ENCODE data around the gene DOCK1. TPM values are rescaled to one million over a fixed set of nuclear protein-coding genes. Genes with fewer than 3 reads are reported as not detected.

The DOCK1 gene
- total and polyA plus RNA-seq, 5 donors, result 7.8 to 23.1 (median 20.8) TPM

DNA sequence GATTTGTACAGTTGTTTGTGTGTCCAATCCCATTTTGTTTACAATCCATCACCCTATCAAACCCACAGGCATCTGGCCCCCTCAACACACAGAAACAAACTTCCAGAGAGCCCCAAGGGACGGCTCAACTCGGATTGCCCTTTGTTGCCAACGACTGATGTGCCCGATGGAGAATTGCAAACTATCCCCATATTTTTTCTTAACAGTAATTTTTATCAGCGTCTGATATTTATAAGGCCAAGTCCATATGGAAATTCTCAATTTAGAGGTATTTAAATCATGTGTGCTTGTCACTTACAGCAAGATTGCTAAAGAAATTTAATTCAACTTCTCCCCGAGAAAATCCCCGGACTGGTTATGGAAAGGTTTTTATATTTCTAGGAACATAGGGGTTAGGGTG, 530.0 kb downstream of the DOCK1 start:
- DNase-seq (no peak), ATAC-seq (no peak)
- WGBS, result 70% methylated on average over 7 of the region's 7 CpGs
- intact Hi-C loops (cut with DNase I), result no loop called here
- Histone ChIP-seq H3K27ac (ENCODE audit: low read length) (no peak overlapping the region), H3K9me3 (ENCODE audit: control insufficient read depth, low read length) (no peaks in the 10 kb centered on the region), H3K4me1 (ENCODE audit: control insufficient read depth, insufficient read depth, low read length) (no peaks in the 10 kb centered on the region), H3K4me3 (ENCODE audit: low read length) (no peak overlapping the region), H3K27me3 (ENCODE audit: control insufficient read depth, insufficient read depth) (no peaks in the 10 kb centered on the region)

DNA sequence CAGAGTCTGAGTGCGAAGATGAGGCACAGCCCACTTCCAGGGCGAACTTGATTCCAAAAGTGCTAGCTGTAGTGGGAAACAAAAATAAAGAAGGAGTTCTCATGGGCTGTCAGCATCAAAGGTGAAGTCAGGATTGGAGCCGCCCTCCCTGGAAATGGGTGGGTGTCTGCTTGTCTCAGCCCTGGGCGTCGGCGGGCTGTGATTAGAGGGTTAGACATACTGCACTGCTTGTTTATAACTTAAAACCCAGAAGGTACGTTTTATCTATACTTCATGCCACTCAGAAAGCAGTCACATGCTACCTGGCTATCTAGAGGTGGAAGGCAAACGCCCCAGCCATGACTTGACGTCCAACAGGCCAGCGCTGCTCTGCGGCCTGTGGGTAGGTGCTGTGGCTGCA, 535.1 kb downstream of the DOCK1 start:
- 89% methylated on average over 11 of the region's 11 CpGs for WGBS
- H3K4me3 ChIP-seq (ENCODE audit: low read length), result no peak overlapping the region
- ATAC-seq, result no peak

DNA sequence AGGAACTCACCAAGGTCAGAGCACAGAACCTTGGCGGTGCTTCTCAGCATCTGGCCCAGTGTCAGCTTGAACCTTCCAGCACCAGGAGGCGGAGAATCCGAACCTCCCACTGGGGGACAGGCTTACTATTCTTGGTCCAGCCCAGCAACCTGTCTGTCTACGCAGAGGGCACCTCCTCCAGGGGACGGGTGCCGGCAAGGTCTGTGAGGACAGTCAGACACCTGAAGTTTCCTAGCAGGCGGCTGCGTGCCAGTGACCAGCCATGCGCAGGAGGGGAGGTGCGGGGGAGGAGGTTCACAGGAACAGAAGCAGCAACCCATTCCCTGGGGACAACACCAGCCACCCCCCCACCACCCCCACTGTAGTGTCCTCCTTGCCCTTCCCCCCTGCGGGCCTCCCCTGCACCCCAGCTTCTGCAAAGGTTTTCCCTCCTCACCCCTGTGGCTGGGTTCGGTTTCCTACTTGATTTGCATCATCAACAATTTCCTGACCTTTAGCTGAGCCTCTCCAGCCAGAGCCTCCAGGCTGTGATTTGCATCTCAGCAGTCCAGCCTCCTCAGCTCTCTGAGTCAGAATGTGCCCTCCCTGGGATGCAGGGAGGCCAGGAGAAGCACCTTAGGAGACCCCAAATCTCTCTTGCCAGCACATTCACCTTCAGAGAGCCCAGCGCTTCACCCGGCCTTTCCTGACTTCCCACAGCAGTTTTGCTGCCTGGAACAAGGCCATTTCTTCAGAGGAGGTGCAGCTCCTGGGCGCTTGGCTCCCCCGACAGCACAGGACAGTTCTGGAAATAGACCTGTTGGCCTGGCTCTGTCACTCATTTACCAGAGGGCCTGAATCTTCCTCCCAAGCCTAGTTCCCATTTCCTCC, 536.4 kb downstream of the DOCK1 start:
- Histone ChIP-seq H3K4me3 (ENCODE audit: low read length) (no peak overlapping the region), H3K27me3 (ENCODE audit: control insufficient read depth, insufficient read depth) (no peaks in the 10 kb centered on the region), H3K4me1 (ENCODE audit: control insufficient read depth, insufficient read depth, low read length) (no peaks in the 10 kb centered on the region), H3K27ac (ENCODE audit: low read length) (no peak overlapping the region), H3K9me3 (ENCODE audit: control insufficient read depth, low read length) (no peaks in the 10 kb centered on the region)
- intact Hi-C loops (cut with DNase I), result no loop called here
- 81% methylated on average over 16 of the region's 16 CpGs for WGBS
- no peak for ATAC-seq
- no peak for DNase-seq

More for the DNA sequence above, 535.1 kb downstream of the DOCK1 start:
- H3K9me3 ChIP-seq (ENCODE audit: control insufficient read depth, low read length), result no peaks in the 10 kb centered on the region
- DNase-seq, result no peak
- H3K27ac ChIP-seq (ENCODE audit: low read length), result no peak overlapping the region
- H3K27me3 ChIP-seq (ENCODE audit: control insufficient read depth, insufficient read depth), result no peaks in the 10 kb centered on the region
- intact Hi-C loops (cut with DNase I), result no loop called here
- H3K4me1 ChIP-seq (ENCODE audit: control insufficient read depth, insufficient read depth, low read length), result no peaks in the 10 kb centered on the region

DNA sequence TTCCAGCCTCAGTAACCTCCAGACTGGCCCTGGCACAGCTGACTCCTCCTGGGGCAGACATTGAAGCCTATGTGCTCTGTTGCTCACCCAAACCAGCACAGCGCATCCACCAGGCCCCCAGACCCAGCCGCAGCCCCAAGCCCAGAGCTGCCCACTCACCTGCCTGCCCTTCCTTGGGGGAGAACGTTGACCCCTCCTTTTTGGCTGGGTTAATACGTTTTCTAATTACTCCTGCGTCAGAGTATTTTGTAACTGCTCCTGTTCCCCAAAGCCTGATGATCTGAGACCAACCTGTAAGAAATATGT, 536.9 kb downstream of the DOCK1 start:
- H3K4me1 ChIP-seq (ENCODE audit: control insufficient read depth, insufficient read depth, low read length), result no peaks in the 10 kb centered on the region
- no peaks in the 10 kb centered on the region for H3K27me3 ChIP-seq (ENCODE audit: control insufficient read depth, insufficient read depth)
- 93% methylated on average over 5 of the region's 5 CpGs for WGBS
- H3K27ac ChIP-seq (ENCODE audit: low read length), result no peak overlapping the region
- H3K4me3 ChIP-seq (ENCODE audit: low read length), result no peak overlapping the region
- no peak for DNase-seq
- no peaks in the 10 kb centered on the region for H3K9me3 ChIP-seq (ENCODE audit: control insufficient read depth, low read length)
- ATAC-seq, result no peak
- intact Hi-C loops (cut with DNase I), result no loop called here

DNA sequence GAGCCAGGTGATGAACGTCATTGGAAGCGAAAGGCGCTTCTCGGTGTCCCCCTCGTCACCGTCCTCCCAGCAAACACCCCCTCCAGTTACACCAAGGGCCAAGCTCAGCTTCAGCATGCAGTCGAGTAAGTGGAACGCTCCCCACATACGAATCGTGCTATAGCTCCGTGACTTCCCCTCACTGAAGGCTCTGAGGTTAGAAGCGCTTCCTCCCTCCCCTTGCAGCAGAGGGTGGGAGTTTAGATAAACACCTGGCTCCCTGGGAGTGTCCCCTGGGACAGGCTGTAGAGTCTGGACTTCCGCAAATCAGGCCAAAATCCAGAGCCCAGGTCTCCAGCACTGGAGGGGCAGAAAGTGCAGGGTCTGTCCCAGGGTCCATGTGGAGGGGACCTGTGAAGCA, 538.9 kb downstream of the DOCK1 start:
- Histone ChIP-seq H3K4me1 (ENCODE audit: control insufficient read depth, insufficient read depth, low read length) (no peaks in the 10 kb centered on the region), H3K27me3 (ENCODE audit: control insufficient read depth, insufficient read depth) (no peaks in the 10 kb centered on the region), H3K27ac (ENCODE audit: low read length) (no peak overlapping the region), H3K9me3 (ENCODE audit: control insufficient read depth, low read length) (no peaks in the 10 kb centered on the region), H3K4me3 (ENCODE audit: low read length) (no peak overlapping the region)
- DNase-seq, result no peak
- 96% methylated on average over 13 of the region's 13 CpGs for WGBS
- ATAC-seq, result no peak
- intact Hi-C loops (cut with DNase I), result no loop called here

- H3K27ac ChIP-seq (ENCODE audit: low read length), result no peak overlapping the region
- DNase-seq (no peak), ATAC-seq (no peak)
- no peaks in the 10 kb centered on the region for H3K27me3 ChIP-seq (ENCODE audit: control insufficient read depth, insufficient read depth)
- H3K9me3 ChIP-seq (ENCODE audit: control insufficient read depth, low read length), result no peaks in the 10 kb centered on the region
- H3K4me1 ChIP-seq (ENCODE audit: control insufficient read depth, insufficient read depth, low read length), result no peaks in the 10 kb centered on the region
- 87% methylated on average over 17 of the region's 17 CpGs for WGBS
- intact Hi-C loops (cut with DNase I), result no loop called here
- H3K4me3 ChIP-seq (ENCODE audit: low read length), result no peak overlapping the region
These were observed 542.0 kb downstream of the DOCK1 start for GRCh38 chr10:127447197-127447596.

DNA sequence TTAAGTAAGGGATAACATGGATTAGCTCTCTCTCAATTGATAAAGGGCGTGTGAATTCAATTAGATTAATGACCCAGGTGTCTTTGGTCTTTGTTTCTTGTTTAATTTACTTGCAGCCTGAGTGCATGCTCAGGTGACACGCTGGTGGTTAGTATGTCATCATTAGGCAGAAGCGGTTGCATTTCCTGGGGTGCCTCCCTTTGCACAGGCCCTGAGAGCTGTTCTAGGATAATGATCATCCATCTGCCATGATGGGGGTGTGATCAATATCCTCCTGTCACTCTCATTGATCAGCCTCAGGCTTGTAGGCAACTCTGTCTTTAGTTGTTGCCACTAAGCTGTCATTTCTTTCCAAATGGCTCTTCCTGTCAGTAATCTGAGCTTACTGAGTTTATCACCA, 544.3 kb downstream of the DOCK1 start:
- no peaks in the 10 kb centered on the region for H3K4me1 ChIP-seq (ENCODE audit: control insufficient read depth, insufficient read depth, low read length)
- ATAC-seq, result no peak
- H3K27ac ChIP-seq (ENCODE audit: low read length), result no peak overlapping the region
- H3K9me3 ChIP-seq (ENCODE audit: control insufficient read depth, low read length), result no peaks in the 10 kb centered on the region
- no peak for DNase-seq
- no peaks in the 10 kb centered on the region for H3K27me3 ChIP-seq (ENCODE audit: control insufficient read depth, insufficient read depth)
- 59% methylated on average over 3 of the region's 3 CpGs for WGBS
- no peak overlapping the region for H3K4me3 ChIP-seq (ENCODE audit: low read length)
- intact Hi-C loops (cut with DNase I), result no loop called here

- WGBS, result 93% methylated on average over 4 of the region's 4 CpGs
- H3K9me3 ChIP-seq (ENCODE audit: control insufficient read depth, low read length), result no peaks in the 10 kb centered on the region
- no peaks in the 10 kb centered on the region for H3K27me3 ChIP-seq (ENCODE audit: control insufficient read depth, insufficient read depth)
- no peak overlapping the region for H3K27ac ChIP-seq (ENCODE audit: low read length)
- ATAC-seq (no peak), DNase-seq (no peak)
- H3K4me3 ChIP-seq (ENCODE audit: low read length), result no peak overlapping the region
- no peaks in the 10 kb centered on the region for H3K4me1 ChIP-seq (ENCODE audit: control insufficient read depth, insufficient read depth, low read length)
- intact Hi-C loops (cut with DNase I), result no loop called here
These were observed 545.4 kb downstream of the DOCK1 start for GRCh38 chr10:127450644-127451043.

DNA sequence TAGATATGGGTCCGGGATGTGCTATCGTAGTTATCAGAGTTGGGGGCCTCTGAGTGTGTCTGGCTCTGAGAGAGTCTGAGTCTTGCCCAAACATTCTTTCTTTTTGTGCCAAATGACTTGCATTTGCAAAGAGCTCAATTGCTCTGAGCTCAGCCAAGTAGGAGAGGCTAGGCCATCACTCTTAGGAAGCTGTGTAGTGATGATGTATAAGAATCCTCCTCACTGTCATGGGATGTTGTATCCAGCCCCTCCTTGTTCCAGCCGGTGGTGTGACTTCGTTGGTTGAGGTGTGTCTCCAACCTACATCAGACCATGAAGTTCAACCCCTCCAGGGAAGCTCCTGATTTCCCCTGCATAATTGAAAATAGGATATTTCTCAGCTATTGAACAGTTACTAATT, 546.4 kb downstream of the DOCK1 start:
- Histone ChIP-seq H3K4me1 (ENCODE audit: control insufficient read depth, insufficient read depth, low read length) (no peaks in the 10 kb centered on the region), H3K9me3 (ENCODE audit: control insufficient read depth, low read length) (no peaks in the 10 kb centered on the region), H3K27me3 (ENCODE audit: control insufficient read depth, insufficient read depth) (no peaks in the 10 kb centered on the region), H3K4me3 (ENCODE audit: low read length) (no peak overlapping the region), H3K27ac (ENCODE audit: low read length) (no peak overlapping the region)
- 88% methylated on average over 4 of the region's 4 CpGs for WGBS
- intact Hi-C loops (cut with DNase I), result no loop called here
- DNase-seq (no peak), ATAC-seq (no peak)

DNA sequence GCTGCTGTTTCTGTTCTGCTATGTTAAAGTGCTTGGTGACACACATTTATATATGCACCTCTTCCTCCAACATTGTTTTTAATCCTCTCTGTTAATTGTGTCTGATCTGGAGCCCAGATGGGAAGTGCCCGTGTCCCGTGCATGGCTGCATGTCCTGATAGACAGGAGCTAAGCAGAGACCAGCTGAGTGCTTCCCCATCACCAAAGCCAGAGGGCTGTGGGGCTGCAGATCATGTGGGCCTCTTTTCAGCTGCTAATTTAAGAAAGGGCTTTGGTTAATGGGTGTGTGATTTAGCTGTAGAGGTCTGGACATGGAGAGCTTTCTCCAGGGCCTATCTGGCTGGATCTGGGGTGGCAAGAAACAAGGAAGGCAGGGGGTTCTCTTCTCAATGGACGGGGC, 547.3 kb downstream of the DOCK1 start:
- no peaks in the 10 kb centered on the region for H3K9me3 ChIP-seq (ENCODE audit: control insufficient read depth, low read length)
- no peaks in the 10 kb centered on the region for H3K4me1 ChIP-seq (ENCODE audit: control insufficient read depth, insufficient read depth, low read length)
- intact Hi-C loops (cut with DNase I), result no loop called here
- no peak for DNase-seq
- H3K27me3 ChIP-seq (ENCODE audit: control insufficient read depth, insufficient read depth), result no peaks in the 10 kb centered on the region
- no peak overlapping the region for H3K27ac ChIP-seq (ENCODE audit: low read length)
- WGBS, result 77% methylated on average over 3 of the region's 3 CpGs
- H3K4me3 ChIP-seq (ENCODE audit: low read length), result no peak overlapping the region
- no peak for ATAC-seq

- ATAC-seq (no peak), DNase-seq (no peak)
- no peak overlapping the region for H3K27ac ChIP-seq (ENCODE audit: low read length)
- H3K4me3 ChIP-seq (ENCODE audit: low read length), result no peak overlapping the region
- 74% methylated on average over 8 of the region's 8 CpGs for WGBS
- H3K9me3 ChIP-seq (ENCODE audit: control insufficient read depth, low read length), result no peaks in the 10 kb centered on the region
- intact Hi-C loops (cut with DNase I), result no loop called here
- H3K4me1 ChIP-seq (ENCODE audit: control insufficient read depth, insufficient read depth, low read length), result no peaks in the 10 kb centered on the region
- no peaks in the 10 kb centered on the region for H3K27me3 ChIP-seq (ENCODE audit: control insufficient read depth, insufficient read depth)
These were observed 548.5 kb downstream of the DOCK1 start for GRCh38 chr10:127453706-127454105.

- H3K4me3 ChIP-seq (ENCODE audit: low read length), result no peak overlapping the region
- no peaks in the 10 kb centered on the region for H3K9me3 ChIP-seq (ENCODE audit: control insufficient read depth, low read length)
- intact Hi-C loops (cut with DNase I), result no loop called here
- no peaks in the 10 kb centered on the region for H3K4me1 ChIP-seq (ENCODE audit: control insufficient read depth, insufficient read depth, low read length)
- ATAC-seq, result no peak
- H3K27ac ChIP-seq (ENCODE audit: low read length), result no peak overlapping the region
- 75% methylated on average over 9 of the region's 9 CpGs for WGBS
- no peak for DNase-seq
- H3K27me3 ChIP-seq (ENCODE audit: control insufficient read depth, insufficient read depth), result no peaks in the 10 kb centered on the region
These were observed 550.9 kb downstream of the DOCK1 start for GRCh38 chr10:127456122-127456521.

Data from right cardiac atrium (tissue), 5 donors.